ENCODE measurements around the gene CDK5RAP2. TPM values are rescaled to one million over a fixed set of nuclear protein-coding genes. Genes with fewer than 3 reads are reported as not detected.

Gene CDK5RAP2
- total and polyA plus RNA-seq, 10 donors, result 19.5 to 93.7 (median 61.9) TPM

GRCh38 chr9:120363697-120364096 lies 216.3 kb downstream of the CDK5RAP2 start:
- intact Hi-C loops (cut with DNase I; ENCODE audit: low total_unique reads), result no loop called here
- WGBS, 5 donors, result 46 to 72% (median 58%) methylated on average over 2 of the region's 2 CpGs
- Histone ChIP-seq H3K9me3 (peaks cover 0 to 4% (median under 1%) of the 10 kb centered on the region in 8 donors), H3K27ac (no peak overlapping the region), H3K27me3 (replicated peaks in 1 of 7) (no peaks in the 10 kb centered on the region), H3K4me3 (no peak overlapping the region), H3K36me3 (no peaks in the 10 kb centered on the region), H3K4me1 (no peaks in the 10 kb centered on the region)
- TF ChIP-seq POLR2AphosphoS5 (IDR thresholded peaks at IDR 0.05), result no peak
- TF ChIP-seq POLR2A (IDR thresholded peaks at IDR 0.05), result no peak
- no peak for TF ChIP-seq CTCF (IDR thresholded peaks at IDR 0.05 in 8 of 11, conservative IDR thresholded peaks at IDR 0.05 in 3 of 11)
- no peak for DNase-seq

GRCh38 chr9:120362446-120362845 lies 217.5 kb downstream of the CDK5RAP2 start:
- peaks cover 0 to 3% (median 0%) of the 10 kb centered on the region in 8 donors for H3K9me3 ChIP-seq
- TF ChIP-seq CTCF (IDR thresholded peaks at IDR 0.05 in 8 of 11, conservative IDR thresholded peaks at IDR 0.05 in 3 of 11), result no peak
- no peak for TF ChIP-seq POLR2AphosphoS5 (IDR thresholded peaks at IDR 0.05)
- no peak for TF ChIP-seq POLR2A (IDR thresholded peaks at IDR 0.05)
- intact Hi-C loops (cut with DNase I; ENCODE audit: low total_unique reads), result no loop called here
- WGBS, 5 donors, result 58 to 72% (median 69%) methylated on average over 3 of the region's 3 CpGs
- no peak overlapping the region for H3K27ac ChIP-seq
- no peaks in the 10 kb centered on the region for H3K36me3 ChIP-seq
- no peak overlapping the region for H3K4me3 ChIP-seq
- H3K27me3 ChIP-seq (replicated peaks in 1 of 7), result no peaks in the 10 kb centered on the region
- H3K4me1 ChIP-seq, result no peaks in the 10 kb centered on the region
- no peak for DNase-seq

DNA sequence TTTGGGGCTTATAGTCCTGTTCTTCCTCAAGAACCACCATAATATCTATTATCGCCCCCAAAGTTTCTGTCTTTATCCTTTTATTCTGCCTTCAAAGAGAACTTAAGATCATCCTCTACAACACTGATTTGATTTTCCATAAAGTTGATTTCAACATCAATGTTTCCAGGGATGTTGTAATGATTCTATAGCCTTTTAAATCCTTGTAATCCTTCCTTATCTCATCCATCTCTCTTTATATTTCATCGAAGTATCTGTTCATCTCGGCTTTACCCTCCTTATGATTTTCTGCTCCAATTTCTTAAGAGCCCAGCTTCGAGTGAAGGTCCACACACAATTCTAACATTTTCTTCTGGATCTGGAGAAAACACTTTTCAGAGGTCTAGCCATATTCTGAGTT lies 218.4 kb downstream of the CDK5RAP2 start:
- no peak for TF ChIP-seq POLR2A (IDR thresholded peaks at IDR 0.05)
- no peak for TF ChIP-seq POLR2AphosphoS5 (IDR thresholded peaks at IDR 0.05)
- TF ChIP-seq CTCF (IDR thresholded peaks at IDR 0.05 in 8 of 11, conservative IDR thresholded peaks at IDR 0.05 in 3 of 11), result no peak
- Histone ChIP-seq H3K4me1 (no peaks in the 10 kb centered on the region), H3K36me3 (no peaks in the 10 kb centered on the region), H3K4me3 (no peak overlapping the region), H3K27me3 (replicated peaks in 1 of 7) (no peaks in the 10 kb centered on the region), H3K9me3 (peaks cover 0 to 3% (median 0%) of the 10 kb centered on the region in 8 donors), H3K27ac (no peak overlapping the region)
- intact Hi-C loops (cut with DNase I; ENCODE audit: low total_unique reads), result no loop called here
- WGBS, 5 donors, result 85 to 91% (median 90%) methylated on average over 4 of the region's 4 CpGs
- DNase-seq, result no peak

- intact Hi-C loops (cut with DNase I; ENCODE audit: low total_unique reads), result no loop called here
- TF ChIP-seq POLR2A (IDR thresholded peaks at IDR 0.05) (no peak), CTCF (IDR thresholded peaks at IDR 0.05 in 8 of 11, conservative IDR thresholded peaks at IDR 0.05 in 3 of 11) (no peak), POLR2AphosphoS5 (IDR thresholded peaks at IDR 0.05) (no peak)
Measured at GRCh38 chr9:120360510-120360909, 219.5 kb downstream of the CDK5RAP2 start.

More at GRCh38 chr9:120360510-120360909, 219.5 kb downstream of the CDK5RAP2 start:
- H3K36me3 ChIP-seq, result no peaks in the 10 kb centered on the region
- DNase-seq, result no peak
- H3K27me3 ChIP-seq (replicated peaks in 1 of 7), result no peaks in the 10 kb centered on the region
- 81 to 90% (median 85%) methylated on average over 4 of the region's 4 CpGs for WGBS, 5 donors
- H3K4me1 ChIP-seq, result no peaks in the 10 kb centered on the region
- H3K9me3 ChIP-seq, result peaks cover 0 to 3% (median 0%) of the 10 kb centered on the region in 8 donors
- H3K27ac ChIP-seq, result no peak overlapping the region
- H3K4me3 ChIP-seq, result no peak overlapping the region

All from spleen (tissue), 11 donors.